HepG2 (cell line): ENCODE results near the gene SYNPO. TPM values are rescaled to one million over a fixed set of nuclear protein-coding genes. Genes with fewer than 3 reads are reported as not detected.

Experiments used
- DR1 ChIP-seq: sonication (generic); formaldehyde crosslinking; IDR thresholded peaks from 2 replicates; pipeline ENCODE4 v1.8.0; 2021; ENCODE audit warnings: mild to moderate bottlenecking, missing genetic modification reagents, inconsistent platforms
- ESRRA ChIP-seq: sonication (generic); formaldehyde crosslinking; IDR thresholded peaks from 2 replicates; pipeline ENCODE4 v1.5.1; 2020; ENCODE audit warnings: mild to moderate bottlenecking, low read depth, missing genetic modification reagents
- PCBP2 ChIP-seq: fragments of 200-400 bp; formaldehyde crosslinking; optimal IDR thresholded peaks from 2 replicates; pipeline ENCODE3; 2018; ENCODE audit warnings: low read length, low read depth; ENCODE audit not compliant: poor library complexity, severe bottlenecking
- SRSF9 ChIP-seq: fragments of 200-400 bp; formaldehyde crosslinking; IDR thresholded peaks from 2 replicates; pipeline ENCODE4 v1.6.1; 2018; ENCODE audit warnings: borderline replicate concordance, mild to moderate bottlenecking, low read depth, low read length; ENCODE audit not compliant: insufficient read depth, poor library complexity, severe bottlenecking
- ZNF124 ChIP-seq: sonication (generic); formaldehyde crosslinking; IDR thresholded peaks from 2 replicates; pipeline ENCODE4 v1.4.0; 2020; ENCODE audit warnings: missing genetic modification reagents
- ZNF205 ChIP-seq: IDR thresholded peaks from 2 replicates; pipeline ENCODE4 v1.6.1; 2018; ENCODE audit warnings: missing biosample characterization, missing genetic modification reagents
- ZNF282 ChIP-seq: fragments of 450-650 bp; IDR thresholded peaks from 2 replicates; pipeline ENCODE4 v1.6.1; 2018; ENCODE audit not compliant: partially characterized antibody
- ZNF446 ChIP-seq: sonication (generic); formaldehyde crosslinking; IDR thresholded peaks from 2 replicates; pipeline ENCODE4 v1.5.0; 2020; ENCODE audit warnings: mild to moderate bottlenecking, missing genetic modification reagents
- ZNF530 ChIP-seq: sonication (generic); formaldehyde crosslinking; IDR thresholded peaks from 2 replicates; pipeline ENCODE4 v1.5.0; 2020; ENCODE audit warnings: low read depth, mild to moderate bottlenecking, missing genetic modification reagents
- polyA plus RNA-seq, 8 experiments: library from polyadenylated mRNA; depleted of rRNA in 3 of 8; stranded (reverse) in 7 of 8; unstranded in 1 of 8; fragments of >200 nt; fragmentation: Illumina TruSeq in 4 of 8; extraction: Trizol in 4 of 8; gene quantifications; 2 replicates each; pipeline versions ENCODE4 v1.2.1 to v1.2.3, GENCODE V29; 2011 to 2016; ENCODE audit warnings: low read depth in 4 of 8, missing spikeins in 1 of 8, mixed read lengths in 1 of 8; ENCODE audit not compliant: insufficient read depth in 1 of 8
- total RNA-seq, 5 experiments: library from RNA; depleted of rRNA; stranded (reverse); fragments of >200 nt; fragmentation: Illumina TruSeq; extraction: Trizol; gene quantifications; 2 replicates each; pipeline ENCODE4 v1.2.3, GENCODE V29; 2016; ENCODE audit warnings: low read depth in 1 of 5
- TF ChIP-seq, protein P1 (sequence below): IDR thresholded peaks from 2 replicates; pipeline ENCODE4 v1.6.1; 2012; ENCODE audit warnings: low read depth, low read length, improper control_type of control experiment
- TF ChIP-seq, protein P2 (sequence below): sonication (generic); formaldehyde crosslinking; conservative IDR thresholded peaks from 2 replicates; pipeline ENCODE4 v1.4.0; 2020; ENCODE audit warnings: missing genetic modification reagents
- TF ChIP-seq, protein P3 (sequence below): sonication (generic); formaldehyde crosslinking; IDR thresholded peaks from 2 replicates; pipeline ENCODE4 v1.8.1; 2023; ENCODE audit warnings: missing genetic modification reagents, inconsistent platforms, borderline replicate concordance
- TF ChIP-seq, protein P4 (sequence below): sonication (generic); formaldehyde crosslinking; IDR thresholded peaks from 2 replicates; pipeline ENCODE4 v1.4.0; 2020; ENCODE audit warnings: missing genetic modification reagents, borderline replicate concordance
- TF ChIP-seq, protein P5 (sequence below): sonication (generic); formaldehyde crosslinking; IDR thresholded peaks from 2 replicates; pipeline ENCODE4 v1.8.0; 2022; ENCODE audit warnings: mild to moderate bottlenecking, missing genetic modification reagents, moderate library complexity
- TF ChIP-seq, protein P6 (sequence below): sonication (generic); formaldehyde crosslinking; conservative IDR thresholded peaks from 2 replicates; pipeline ENCODE4 v1.5.0; 2020; ENCODE audit warnings: missing genetic modification reagents

Gene SYNPO
- total and polyA plus RNA-seq, 2 of the 13 experiments (the other 11 are each of a cell fraction or from before 2014, with no cell fraction given): 0.09 to 0.30 TPM

DNA sequence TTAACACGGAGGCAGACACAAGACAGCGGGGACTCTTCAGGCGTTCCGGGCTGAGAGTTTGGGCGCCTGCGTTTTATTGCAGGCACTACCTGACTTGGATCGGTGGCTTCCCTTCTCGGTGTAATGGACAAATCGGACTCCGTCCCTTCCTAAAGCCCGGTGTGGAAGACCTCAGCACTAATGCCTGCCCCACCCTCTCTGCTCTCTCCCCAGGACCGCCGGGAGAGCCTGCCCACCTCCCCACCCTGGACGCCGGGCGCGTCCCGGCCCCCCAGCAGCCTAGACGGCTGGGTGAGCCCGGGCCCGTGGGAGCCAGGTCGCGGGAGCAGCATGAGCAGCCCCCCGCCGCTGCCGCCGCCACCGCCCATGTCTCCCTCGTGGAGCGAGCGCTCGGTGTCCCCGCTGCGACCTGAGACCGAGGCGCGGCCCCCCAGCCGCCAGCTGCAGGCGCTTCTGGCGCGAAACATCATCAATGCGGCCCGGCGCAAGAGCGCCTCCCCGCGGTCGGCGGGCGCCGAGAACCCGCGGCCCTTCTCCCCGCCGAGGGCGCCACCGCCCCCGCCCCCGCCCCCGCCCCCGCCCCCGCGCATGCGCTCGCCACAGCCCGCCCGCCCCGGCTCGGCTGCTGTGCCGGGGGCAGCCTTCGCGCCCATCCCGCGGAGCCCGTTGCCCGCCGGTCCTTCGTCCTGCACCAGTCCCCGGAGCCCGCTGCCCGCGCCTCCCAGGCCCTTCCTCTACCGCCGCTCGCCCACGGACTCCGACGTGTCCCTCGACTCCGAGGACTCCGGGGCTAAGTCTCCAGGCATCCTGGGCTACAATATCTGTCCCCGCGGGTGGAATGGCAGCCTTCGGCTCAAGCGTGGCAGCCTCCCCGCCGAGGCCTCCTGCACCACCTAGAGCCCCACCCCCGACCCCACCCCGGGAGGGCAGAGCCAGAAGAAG lies 16.0 kb downstream of the SYNPO start (continued):
- TF ChIP-seq, protein P1, sequence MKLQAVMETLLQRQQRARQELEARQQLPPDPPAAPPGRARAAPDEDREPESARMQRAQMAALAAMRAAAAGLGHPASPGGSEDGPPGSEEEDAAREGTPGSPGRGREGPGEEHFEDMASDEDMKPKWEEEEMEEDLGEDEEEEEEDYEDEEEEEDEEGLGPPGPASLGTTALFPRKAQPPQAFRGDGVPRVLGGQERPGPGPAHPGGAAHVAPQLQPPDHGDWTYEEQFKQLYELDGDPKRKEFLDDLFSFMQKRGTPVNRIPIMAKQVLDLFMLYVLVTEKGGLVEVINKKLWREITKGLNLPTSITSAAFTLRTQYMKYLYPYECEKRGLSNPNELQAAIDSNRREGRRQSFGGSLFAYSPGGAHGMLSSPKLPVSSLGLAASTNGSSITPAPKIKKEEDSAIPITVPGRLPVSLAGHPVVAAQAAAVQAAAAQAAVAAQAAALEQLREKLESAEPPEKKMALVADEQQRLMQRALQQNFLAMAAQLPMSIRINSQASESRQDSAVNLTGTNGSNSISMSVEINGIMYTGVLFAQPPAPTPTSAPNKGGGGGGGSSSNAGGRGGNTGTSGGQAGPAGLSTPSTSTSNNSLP: no peak
- no peak for TF ChIP-seq ZNF530
- no peak for TF ChIP-seq ZNF446
- TF ChIP-seq ESRRA (CRISPR knock-in tag): peak; percentile 31; the same call in 1 of the 2 replicates
- TF ChIP-seq, protein P2, sequence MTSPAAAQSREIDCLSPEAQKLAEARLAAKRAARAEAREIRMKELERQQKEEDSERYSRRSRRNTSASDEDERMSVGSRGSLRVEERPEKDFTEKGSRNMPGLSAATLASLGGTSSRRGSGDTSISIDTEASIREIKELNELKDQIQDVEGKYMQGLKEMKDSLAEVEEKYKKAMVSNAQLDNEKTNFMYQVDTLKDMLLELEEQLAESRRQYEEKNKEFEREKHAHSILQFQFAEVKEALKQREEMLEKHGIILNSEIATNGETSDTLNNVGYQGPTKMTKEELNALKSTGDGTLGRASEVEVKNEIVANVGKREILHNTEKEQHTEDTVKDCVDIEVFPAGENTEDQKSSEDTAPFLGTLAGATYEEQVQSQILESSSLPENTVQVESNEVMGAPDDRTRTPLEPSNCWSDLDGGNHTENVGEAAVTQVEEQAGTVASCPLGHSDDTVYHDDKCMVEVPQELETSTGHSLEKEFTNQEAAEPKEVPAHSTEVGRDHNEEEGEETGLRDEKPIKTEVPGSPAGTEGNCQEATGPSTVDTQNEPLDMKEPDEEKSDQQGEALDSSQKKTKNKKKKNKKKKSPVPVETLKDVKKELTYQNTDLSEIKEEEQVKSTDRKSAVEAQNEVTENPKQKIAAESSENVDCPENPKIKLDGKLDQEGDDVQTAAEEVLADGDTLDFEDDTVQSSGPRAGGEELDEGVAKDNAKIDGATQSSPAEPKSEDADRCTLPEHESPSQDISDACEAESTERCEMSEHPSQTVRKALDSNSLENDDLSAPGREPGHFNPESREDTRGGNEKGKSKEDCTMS: no peak
- TF ChIP-seq, protein P3, sequence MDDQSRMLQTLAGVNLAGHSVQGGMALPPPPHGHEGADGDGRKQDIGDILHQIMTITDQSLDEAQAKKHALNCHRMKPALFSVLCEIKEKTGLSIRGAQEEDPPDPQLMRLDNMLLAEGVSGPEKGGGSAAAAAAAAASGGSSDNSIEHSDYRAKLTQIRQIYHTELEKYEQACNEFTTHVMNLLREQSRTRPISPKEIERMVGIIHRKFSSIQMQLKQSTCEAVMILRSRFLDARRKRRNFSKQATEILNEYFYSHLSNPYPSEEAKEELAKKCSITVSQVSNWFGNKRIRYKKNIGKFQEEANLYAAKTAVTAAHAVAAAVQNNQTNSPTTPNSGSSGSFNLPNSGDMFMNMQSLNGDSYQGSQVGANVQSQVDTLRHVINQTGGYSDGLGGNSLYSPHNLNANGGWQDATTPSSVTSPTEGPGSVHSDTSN (CRISPR knock-in tag): no peak
- peak; percentile 54; the same call in 1 of the 2 replicates for TF ChIP-seq ZNF124 (CRISPR knock-in tag)
- no peak for TF ChIP-seq SRSF9
- no peak for TF ChIP-seq DR1
- TF ChIP-seq, protein P4, sequence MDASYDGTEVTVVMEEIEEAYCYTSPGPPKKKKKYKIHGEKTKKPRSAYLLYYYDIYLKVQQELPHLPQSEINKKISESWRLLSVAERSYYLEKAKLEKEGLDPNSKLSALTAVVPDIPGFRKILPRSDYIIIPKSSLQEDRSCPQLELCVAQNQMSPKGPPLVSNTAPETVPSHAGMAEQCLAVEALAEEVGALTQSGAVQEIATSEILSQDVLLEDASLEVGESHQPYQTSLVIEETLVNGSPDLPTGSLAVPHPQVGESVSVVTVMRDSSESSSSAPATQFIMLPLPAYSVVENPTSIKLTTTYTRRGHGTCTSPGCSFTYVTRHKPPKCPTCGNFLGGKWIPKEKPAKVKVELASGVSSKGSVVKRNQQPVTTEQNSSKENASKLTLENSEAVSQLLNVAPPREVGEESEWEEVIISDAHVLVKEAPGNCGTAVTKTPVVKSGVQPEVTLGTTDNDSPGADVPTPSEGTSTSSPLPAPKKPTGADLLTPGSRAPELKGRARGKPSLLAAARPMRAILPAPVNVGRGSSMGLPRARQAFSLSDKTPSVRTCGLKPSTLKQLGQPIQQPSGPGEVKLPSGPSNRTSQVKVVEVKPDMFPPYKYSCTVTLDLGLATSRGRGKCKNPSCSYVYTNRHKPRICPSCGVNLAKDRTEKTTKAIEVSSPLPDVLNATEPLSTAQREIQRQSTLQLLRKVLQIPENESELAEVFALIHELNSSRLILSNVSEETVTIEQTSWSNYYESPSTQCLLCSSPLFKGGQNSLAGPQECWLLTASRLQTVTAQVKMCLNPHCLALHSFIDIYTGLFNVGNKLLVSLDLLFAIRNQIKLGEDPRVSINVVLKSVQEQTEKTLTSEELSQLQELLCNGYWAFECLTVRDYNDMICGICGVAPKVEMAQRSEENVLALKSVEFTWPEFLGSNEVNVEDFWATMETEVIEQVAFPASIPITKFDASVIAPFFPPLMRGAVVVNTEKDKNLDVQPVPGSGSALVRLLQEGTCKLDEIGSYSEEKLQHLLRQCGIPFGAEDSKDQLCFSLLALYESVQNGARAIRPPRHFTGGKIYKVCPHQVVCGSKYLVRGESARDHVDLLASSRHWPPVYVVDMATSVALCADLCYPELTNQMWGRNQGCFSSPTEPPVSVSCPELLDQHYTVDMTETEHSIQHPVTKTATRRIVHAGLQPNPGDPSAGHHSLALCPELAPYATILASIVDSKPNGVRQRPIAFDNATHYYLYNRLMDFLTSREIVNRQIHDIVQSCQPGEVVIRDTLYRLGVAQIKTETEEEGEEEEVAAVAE (CRISPR knock-in tag): no peak
- TF ChIP-seq, protein P5, sequence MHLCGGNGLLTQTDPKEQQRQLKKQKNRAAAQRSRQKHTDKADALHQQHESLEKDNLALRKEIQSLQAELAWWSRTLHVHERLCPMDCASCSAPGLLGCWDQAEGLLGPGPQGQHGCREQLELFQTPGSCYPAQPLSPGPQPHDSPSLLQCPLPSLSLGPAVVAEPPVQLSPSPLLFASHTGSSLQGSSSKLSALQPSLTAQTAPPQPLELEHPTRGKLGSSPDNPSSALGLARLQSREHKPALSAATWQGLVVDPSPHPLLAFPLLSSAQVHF (CRISPR knock-in tag): no peak
- TF ChIP-seq ZNF282: no peak
- TF ChIP-seq PCBP2: no peak
- TF ChIP-seq ZNF205: 0 out of 2 replicates have a peak, but pooled peaks have one; percentile 48
- TF ChIP-seq, protein P6, sequence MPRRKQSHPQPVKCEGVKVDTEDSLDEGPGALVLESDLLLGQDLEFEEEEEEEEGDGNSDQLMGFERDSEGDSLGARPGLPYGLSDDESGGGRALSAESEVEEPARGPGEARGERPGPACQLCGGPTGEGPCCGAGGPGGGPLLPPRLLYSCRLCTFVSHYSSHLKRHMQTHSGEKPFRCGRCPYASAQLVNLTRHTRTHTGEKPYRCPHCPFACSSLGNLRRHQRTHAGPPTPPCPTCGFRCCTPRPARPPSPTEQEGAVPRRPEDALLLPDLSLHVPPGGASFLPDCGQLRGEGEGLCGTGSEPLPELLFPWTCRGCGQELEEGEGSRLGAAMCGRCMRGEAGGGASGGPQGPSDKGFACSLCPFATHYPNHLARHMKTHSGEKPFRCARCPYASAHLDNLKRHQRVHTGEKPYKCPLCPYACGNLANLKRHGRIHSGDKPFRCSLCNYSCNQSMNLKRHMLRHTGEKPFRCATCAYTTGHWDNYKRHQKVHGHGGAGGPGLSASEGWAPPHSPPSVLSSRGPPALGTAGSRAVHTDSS (CRISPR knock-in tag): no peak
